ENCODE measurements around the gene KDF1.

KDF1 gene

GRCh38 chr1:26959722-26960624, at the start of gene KDF1:
KDF1 (minus strand) TSS chr1:26960468; CDS start chr1:26952380, 8,088 bp downstream.
- peak; percentile 43 for DNase-seq (ENCODE audit: low spot score)

GRCh38 chr1:27009601-27010197, 49.4 kb upstream of the KDF1 start:
- no peak for DNase-seq (ENCODE audit: low spot score)

GRCh38 chr1:27007909-27008582, 47.8 kb upstream of the KDF1 start:
- no peak for DNase-seq (ENCODE audit: low spot score)

- no peak for DNase-seq (ENCODE audit: low spot score)
These were observed 46.4 kb upstream of the KDF1 start for GRCh38 chr1:27006683-27007082.

GRCh38 chr1:27005648-27006496, 45.6 kb upstream of the KDF1 start:
- no peak for DNase-seq (ENCODE audit: low spot score)

GRCh38 chr1:27005166-27005530, 44.9 kb upstream of the KDF1 start:
- DNase-seq (ENCODE audit: low spot score) = no peak

- DNase-seq (ENCODE audit: low spot score) = no peak
These were observed 44.4 kb upstream of the KDF1 start for GRCh38 chr1:27004471-27005165.

- no peak for DNase-seq (ENCODE audit: low spot score)
These were observed 43.6 kb upstream of the KDF1 start for GRCh38 chr1:27003745-27004470.

- peak; percentile 49 for DNase-seq (ENCODE audit: low spot score)
These were observed 41.5 kb upstream of the KDF1 start for GRCh38 chr1:27001570-27002360.

GRCh38 chr1:27000817-27001460, 40.7 kb upstream of the KDF1 start:
- DNase-seq (ENCODE audit: low spot score) = no peak

- no peak for DNase-seq (ENCODE audit: low spot score)
These were observed 40.0 kb upstream of the KDF1 start for GRCh38 chr1:27000090-27000816.

- DNase-seq (ENCODE audit: low spot score) = no peak
These were observed 39.2 kb upstream of the KDF1 start for GRCh38 chr1:26999440-26999987.

- DNase-seq (ENCODE audit: low spot score) = no peak
These were observed 38.4 kb upstream of the KDF1 start for GRCh38 chr1:26998429-26999300.

GRCh38 chr1:26996665-26997064, 36.4 kb upstream of the KDF1 start:
- DNase-seq (ENCODE audit: low spot score) = no peak

GRCh38 chr1:26996024-26996423, 35.8 kb upstream of the KDF1 start:
- no peak for DNase-seq (ENCODE audit: low spot score)

GRCh38 chr1:26994787-26995517, 34.7 kb upstream of the KDF1 start:
- no peak for DNase-seq (ENCODE audit: low spot score)
